HG03439 (cell line): ENCODE data around the gene DDC.

Source experiments
- ATAC-seq: cut with Tn5 transposase; IDR thresholded peaks from one replicate; pipeline ENCODE4 v1.9.1; 2021; ENCODE audit warnings: mild to moderate bottlenecking, moderate library complexity; ENCODE audit not compliant: unreplicated experiment

DDC gene

DNA sequence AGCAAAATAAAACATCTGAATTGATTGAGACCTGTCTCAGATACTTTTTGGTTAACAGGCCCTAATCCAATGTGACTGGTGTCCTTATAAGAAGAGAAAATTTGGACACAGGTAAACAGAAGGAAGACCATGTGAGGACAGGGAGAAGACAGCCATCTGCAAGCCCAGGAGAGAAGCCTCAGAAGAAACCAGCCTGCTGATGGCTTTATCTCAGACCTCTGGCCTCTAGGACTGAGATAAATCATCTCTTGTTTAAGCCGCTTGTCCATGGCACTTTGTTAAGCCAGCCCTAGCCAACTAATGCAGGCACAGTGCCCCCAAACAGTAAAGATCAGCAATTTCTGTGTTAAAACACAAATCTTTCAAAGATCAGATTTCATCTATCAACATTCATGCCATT, 73.3 kb downstream of the DDC start:
- ATAC-seq: no peak

DNA sequence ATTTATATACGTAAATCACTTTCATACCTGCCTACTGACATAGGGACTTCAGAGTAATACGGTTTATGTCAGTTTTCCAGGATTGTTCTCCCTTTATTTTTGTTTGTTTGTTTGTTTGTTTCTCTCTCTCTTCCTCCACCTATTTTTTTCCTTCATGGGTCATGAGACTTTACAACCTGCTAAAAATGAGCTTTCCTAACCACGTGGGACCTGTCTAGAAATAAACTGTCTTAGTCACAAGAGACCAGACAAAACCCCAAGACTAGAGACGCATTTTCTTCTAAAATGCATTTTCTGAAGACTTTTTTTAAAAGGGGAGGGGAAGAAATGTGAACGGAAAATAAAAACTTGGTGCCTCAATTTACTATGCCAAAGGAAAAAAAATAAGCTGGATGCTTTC, 74.0 kb downstream of the DDC start:
- ATAC-seq: no peak

DNA sequence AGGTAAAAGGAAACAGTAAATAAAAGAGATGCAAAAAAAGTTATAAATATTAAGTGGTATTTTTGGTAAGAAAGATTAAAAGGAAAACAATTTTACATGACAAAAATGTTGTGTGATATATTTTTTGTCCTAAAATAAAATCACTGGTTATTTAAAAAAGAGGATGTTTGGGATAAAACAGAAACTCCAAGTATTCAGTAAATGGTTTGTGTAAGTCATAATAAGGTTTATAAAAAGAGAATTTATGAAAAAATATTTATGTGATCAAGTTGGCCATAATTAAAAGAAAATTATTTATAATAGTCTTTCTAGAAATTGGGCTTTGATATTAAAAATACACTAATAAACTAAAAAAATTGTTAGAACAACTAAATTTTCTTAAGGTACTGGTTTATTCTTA, 76.8 kb downstream of the DDC start:
- ATAC-seq: no peak

DNA sequence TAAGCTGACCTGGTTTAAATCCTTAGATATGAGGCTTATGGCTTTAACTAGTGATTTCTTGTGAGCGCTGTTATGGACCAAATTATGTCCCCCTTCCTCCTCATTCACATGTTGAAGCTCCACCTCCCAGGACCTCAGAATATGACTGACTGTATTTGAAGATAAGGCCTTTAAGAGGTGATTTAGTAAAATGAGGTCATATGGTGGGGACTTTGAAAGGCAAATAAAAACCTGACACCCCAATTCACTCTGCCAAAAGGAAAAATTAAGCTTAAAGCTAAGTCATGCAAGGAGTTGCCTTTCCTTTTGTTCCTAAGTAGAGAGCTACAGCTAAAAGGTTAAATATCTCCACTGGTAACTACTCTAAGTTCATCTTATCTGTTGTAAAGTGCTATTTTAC, 78.7 kb downstream of the DDC start:
- ATAC-seq: no peak

DNA sequence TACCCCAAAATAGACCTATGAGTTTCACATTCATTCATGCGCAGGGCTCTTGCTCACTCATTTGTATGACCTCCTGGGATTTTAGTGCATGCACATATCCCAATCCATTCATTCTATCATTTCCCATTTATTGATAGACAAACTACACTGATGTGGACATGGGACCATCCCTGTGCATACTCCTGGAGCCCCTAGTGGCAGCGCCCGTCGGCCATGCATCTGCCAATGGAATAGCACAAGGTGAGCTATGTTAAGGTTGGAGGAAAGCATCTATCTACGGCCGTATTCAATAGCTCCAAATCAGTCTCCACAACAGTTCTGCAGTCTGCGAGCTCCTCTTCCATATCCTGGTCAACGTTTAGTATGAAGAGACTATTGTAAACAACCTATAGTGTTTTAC, 83.3 kb downstream of the DDC start:
- no peak for ATAC-seq

DNA sequence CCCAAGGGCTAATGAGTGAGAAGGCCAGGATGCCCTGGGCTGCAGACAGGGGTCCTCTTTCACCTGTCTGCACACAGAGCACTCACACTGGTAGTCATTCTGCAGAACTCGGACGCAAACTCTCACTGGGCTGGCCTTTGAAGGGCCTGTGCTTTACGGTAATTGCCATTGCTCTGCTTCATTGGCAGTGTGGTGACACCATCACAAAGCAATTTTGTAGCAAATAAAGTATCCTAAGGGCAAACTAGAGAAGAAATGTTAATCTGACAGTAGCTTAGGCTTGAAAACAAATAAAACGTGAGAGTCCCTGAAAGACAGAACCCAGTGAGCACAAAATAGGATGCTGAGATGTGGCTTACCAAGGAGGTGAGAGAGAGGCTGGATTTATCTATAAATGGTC, 84.4 kb downstream of the DDC start:
- no peak for ATAC-seq

DNA sequence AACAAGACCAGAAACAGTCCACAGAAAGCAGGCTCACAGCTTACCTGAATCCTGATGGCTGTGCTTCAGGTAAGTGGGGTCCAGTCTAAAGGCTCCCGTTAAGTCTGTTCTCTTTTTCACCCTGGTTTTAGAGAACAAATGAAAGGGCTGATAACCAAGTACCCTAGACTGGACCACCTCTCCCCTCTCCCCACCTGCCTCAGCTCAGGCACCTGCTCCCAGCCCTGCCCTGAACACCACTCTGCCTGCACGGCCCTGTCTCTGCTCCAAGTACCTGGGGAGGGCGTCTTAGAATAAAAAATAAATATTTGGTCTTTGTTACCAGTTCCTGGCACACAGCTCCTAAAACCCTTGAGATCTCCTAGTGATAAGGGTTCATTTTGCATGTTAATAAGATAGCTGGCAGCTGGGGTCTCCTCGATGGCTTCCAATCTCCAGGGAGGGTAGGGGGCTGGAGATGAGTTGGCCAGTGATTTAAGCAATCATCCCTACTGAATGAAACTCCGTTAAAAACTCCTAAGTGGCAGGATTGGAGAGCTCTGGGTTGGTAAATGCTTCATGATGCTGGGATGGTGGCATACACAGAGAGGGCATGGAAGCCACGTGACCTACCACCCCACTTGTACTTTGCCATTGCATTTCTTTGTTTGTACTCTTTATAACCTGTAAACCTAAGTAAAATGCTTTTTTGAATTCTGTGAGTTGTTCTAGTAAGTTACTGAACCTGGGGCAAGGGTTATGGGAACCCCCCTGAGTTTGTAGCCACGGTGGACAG, 85.3 kb downstream of the DDC start:
- no peak for ATAC-seq

DNA sequence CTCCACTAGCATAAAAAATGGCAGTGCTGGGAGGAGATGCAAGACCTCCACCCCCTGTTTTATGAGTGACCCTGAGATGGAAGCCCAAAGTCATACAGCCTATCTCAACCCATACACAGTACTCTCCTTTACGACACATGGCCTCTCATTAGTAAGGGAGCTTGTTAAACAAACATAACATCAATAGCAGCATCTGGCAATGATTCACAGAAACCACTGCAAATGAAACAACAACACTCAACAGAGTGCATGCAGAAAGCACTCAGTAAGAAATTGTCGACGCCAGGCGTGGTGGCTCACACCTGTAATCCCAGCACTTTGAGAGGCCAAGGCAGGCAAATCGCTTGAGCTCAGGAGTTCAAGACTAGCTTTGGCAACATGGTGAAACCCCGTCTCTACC, 87.6 kb downstream of the DDC start:
- no peak for ATAC-seq

DNA sequence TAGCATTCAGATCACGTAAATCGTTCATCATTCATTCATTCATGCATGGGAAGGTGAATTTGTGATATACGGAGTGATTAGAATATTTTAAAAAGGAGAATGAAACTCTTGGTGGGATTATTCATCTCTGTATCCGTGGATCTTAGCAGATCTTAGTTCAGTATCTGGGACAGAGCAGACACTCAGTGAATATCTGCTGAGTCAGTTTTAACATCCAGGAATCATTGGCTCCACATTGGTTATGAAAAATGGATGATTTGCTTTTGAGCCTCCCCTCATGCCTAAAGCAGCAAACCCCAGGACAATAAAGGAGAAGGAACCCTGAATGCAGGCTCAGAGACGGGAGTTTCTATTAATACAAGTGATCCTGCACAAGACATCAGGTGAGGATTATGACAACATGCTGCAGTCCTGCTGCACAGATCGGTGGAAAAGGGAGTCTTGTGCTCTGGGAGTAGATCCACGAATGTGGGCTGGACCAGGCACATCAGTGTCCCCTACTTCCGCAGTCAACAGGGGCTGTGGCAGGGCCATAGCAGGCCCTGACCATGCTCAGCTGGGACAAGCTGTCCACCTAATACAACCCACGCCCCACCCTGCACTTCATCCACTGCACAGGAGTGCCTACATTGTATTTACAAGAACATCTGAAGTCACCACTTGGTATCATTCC, 88.1 kb downstream of the DDC start:
- ATAC-seq: no peak

DNA sequence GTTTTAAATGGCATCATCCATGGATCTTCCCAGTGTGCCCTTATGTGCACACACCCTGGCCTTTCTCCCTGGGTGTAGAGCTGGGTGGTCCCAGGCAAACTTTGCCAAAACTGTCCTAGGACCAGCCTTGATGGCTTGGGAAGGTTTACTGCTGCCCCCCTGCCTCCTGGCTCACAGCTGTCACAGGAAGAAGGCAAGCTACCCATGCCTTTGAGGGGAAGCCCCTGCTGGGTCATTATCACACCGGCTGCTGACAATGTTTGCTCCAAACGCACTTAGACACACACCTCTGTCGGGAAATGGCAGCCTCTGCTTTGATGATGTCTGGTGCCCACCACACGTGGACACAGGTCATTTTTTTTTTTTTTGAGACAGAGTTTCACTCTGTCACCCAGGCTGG, 89.9 kb downstream of the DDC start:
- ATAC-seq: no peak

DNA sequence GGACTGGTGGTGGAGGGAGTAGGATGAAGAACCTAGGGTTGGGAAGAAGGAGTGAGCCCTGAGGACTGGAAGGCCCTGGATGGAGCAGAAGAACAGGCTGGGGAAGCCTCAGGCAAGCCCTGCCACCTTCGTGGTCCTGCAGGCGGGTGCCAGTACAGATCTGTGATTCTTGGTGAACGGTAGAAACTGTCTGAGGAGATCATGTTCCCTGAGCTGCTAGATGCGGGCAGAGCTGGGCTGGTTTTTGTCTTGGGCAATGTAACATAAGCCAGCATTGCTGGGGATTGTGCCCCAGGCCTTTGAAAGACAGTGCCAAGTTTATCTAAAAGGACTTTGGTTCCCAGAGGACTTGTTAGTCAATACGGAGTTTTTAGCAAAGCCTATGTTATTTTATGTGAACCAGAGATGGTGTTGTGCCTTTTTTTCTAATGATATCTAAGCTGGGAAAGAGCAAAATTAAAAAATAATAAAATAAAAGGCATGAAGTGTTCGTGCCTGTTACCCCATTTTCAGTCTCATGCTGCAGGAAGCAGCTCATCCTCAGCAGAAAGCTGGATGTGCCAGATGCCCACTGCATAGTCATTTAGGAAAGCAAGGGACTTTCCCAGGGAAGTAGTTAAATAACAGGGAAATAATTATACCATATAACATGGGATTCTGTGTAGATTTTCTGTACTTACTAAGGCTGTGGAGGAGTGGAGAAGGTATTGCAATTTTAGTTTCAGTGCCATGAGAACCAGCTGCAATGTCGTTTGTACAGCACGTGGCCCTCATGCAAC, 90.6 kb downstream of the DDC start:
- ATAC-seq: no peak

DNA sequence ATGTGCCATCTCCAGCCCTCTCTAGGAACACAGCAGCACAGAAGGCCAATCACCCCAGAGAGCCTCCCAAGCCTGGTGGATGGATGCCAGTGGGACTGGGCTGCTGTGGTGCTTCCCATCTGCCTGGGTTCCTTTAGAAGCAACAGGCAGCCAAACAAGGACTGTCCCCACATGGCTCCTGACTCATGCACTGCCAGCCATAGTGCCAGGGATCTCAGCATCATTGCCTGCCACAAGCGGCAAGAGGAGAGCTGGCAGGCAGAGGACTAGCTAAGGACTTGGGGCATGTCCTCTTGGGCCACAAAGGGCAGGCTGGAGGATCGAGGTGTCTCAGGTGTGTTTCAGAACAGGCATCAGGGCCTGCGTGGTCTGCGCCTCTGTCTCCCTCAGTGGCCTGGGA, 91.7 kb downstream of the DDC start:
- no peak for ATAC-seq

DNA sequence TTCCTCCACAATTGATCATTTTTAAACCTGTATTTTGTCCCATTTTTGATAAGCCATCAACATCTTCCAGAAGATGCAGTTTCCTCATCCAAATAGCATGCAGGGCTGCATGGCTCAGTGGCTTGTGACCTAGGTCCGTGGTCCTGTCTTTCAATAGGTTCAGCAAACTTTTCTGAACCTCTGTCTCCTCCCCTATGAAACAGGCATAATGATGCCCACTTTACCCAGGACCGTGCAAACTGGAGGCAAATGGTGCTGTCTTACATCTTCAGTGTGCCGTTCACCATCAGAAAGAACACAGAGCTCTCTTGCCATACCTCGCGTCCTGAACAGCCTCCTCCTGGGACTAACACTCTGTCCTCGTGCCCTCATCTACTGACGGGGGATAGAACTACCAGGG, 92.8 kb downstream of the DDC start:
- no peak for ATAC-seq

DNA sequence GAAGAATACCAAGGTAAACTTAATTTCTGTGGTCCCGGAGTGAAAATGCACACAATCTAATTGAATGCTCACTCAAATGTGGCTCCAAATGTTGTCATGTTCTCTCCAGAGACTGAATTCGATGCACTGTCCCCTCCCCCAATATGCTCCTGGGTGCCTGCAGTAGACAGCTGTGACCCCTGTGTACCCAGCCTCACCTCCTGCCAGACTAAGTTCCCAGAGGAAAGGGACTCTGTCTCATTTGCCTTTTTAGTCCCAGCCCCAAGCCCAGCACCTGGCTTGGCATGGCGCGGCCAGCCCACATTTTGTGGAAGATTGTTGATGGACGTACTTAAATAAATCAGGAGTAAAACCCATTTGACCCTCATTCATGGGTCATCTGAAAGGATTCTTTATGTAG, 93.2 kb downstream of the DDC start:
- ATAC-seq: no peak

DNA sequence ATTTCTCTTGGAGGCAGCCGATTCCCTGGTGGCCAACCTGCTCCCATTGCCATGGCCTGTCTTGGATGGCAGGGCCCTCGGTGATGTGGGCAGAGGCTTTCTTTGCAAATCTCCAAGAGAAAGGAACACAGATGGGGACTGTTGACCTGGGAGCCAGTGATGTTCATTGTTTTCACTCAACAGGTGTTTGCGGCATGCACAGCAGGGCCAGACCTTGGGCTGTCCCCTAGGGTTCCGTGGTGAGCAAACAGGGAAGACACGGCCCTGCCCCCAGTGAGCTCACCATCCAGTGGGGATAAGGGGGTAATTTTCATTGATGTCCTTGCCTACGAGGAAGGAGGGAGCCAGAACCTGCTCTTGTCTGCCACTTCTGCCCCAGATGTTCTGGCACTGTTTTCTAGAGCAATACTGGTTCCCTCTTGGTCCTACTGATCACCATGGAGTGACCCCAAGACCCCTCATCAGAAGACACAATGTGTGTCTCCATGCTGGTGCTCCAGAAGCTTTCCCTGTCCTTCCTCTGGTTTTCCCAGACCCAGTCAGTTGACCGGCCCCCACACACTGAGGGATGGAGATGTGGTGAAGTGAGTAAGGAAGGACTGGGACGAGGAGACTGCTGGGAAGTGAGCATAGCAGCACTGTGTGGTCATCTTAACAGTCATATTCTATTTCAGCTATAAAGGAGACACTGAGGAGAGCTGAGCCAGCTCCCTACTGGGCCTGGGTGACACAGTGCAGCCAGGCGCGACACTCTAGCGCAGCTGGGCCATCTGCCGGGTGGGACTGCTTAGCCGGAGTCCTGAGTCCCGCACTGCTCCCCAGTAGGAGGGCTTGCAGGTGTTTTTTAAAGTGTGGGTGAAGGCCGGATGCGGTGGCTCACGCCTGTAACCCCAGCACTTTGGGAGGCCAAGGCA, 94.7 kb downstream of the DDC start:
- ATAC-seq: no peak

DNA sequence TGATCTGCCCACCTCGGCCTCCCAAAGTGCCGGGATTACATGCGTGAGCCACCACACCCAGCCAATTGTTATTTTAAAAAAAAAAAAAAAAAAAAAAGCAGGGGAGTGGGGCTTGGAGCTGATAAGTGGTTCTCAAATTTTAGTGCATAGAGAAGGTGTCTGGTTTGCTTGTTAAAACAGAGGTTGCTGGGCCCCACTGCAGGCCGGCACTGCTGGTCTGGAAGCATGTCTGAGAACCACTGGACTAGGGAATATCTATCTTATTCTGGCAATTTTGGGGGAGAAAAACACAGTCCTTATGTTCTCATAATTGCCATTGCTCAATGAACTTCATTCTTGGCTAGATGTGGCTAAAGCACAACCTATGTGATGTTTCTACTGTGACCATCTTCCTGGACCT, 96.0 kb downstream of the DDC start:
- no peak for ATAC-seq

DNA sequence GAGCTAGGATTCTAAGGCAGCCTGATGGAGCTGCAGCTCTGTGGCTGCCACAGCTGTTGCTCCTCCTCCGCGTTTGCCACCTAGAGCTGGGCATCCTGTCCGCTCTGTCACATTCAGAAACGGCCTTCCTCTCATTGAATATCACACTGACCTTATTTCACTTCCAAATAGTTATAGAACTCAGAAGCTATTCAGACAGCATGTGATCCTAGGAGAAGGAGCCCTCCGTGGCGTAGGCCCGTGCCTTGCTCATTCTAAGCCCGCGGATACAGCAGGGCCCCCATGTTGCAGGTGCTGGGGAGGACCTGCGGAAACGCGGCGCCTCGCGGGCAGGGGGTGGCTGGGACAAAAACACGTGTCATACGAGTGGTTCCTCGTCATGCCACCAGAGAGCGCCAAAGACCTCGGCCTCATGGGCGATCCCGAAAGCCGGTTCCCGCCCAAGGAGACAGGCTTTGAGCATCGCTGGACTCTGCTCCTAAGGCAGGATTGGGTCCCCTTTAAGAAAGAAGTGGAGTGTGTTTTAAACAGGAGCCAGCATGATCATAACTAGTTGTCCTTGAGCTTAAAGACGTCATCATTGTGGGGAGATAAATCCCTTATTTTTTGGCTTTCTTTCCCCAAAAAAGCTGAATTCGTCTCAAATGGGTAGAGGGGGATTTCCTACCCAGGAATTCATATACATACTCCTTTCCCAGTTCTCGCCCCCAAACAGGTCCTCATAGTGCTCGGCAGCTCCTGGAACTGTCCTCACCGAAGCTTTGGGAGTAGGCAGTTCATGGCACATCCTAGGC, 97.2 kb downstream of the DDC start:
- ATAC-seq: peak; percentile 87

DNA sequence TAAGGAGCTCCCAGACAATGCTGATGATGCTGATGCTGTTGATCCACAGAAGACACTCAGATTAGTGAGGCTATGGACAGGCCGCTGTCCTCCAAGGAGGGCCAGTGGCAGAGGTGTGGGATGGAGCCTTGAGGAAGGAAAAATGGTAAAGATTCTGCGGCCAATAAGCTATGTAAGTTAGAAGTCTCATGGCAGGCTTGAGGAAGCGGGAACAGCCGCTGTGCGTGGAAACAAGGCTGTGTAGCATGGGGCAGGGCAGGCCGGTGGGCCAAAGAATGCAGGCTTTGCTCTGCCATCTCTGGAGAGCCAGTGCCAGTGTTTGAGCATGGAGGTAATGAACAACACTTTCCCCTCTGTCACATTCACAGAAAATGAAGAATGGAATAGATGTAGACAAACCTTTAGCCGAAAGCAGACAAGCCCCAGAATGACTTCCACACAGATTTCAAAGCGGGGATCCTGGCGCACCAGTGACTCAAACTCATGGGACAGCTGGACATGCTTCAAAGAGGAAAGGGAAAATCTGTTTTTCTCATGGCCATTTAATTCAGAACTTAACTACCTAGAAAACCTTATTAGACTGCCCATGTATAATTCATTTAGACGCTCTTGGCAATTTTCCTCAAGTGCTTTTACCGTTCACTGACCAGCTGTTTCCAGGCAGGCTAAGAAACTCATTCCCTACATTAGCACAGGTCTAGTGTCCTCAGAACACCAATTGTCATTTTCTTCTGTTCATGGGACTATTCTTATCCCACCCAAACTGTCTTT, 98.2 kb downstream of the DDC start:
- no peak for ATAC-seq

DNA sequence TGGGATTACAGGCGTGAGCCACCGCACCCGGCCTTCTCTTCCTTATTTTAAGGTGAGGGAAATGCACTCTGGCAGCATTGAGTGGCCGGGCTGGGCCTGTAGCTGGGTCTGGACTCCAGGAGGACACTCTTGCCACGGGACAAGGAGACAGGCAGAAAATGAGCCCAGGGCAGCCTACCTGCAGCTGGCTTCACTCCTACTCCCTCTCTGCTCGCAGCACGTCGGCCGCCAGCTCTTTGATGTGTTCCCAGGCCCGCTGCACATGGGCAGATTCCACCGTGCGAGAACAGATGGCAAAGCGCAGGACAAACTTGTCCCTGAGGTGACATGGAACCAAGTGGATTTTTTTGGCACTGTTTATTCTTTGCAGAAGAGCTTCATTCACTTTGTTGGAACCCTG, 102.2 kb downstream of the DDC start:
- ATAC-seq: no peak
